ENCODE results near the gene ZNF423.

The ZNF423 gene

DNA sequence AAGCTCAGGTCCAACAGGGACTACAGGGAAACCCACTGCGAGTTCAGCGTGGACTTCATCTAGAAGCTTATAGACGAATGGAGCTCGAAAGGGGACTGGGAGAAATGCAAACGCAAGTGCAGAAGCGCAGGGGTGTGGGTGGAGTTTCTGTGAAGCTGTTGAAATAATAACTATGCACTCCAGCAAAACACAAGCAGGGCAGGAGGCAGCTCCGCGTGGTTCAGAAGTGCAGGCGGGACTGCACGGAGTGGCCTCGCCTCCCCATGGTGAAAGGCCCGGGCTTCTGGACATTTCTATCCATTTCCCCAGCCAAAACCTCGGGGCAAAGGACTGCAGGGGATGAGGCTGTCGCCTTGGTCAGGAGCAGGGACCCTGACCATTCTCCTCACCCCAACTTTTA lies 74.5 kb downstream of the ZNF423 start:
- no peak for DNase-seq (ENCODE audit: low spot score)

DNA sequence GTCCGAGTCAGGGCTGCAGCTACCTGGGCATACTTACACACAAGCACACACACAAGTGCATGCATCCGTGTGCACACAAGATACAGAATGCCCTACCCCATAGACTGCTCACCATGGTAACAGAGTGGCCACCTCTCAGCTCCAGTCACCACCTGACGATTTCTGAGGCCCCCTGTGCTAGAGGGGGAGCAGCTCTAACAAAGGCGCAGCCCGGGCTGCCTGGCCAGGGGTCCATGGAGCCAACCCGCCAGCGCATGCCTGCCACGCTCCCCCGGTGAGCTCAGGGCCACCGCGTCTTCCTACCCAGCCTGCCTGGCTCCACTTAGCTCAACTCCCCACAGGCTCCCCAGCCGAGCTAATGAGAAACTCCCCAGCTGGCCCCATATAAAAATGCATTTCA lies 75.5 kb downstream of the ZNF423 start:
- no peak for DNase-seq (ENCODE audit: low spot score)

DNA sequence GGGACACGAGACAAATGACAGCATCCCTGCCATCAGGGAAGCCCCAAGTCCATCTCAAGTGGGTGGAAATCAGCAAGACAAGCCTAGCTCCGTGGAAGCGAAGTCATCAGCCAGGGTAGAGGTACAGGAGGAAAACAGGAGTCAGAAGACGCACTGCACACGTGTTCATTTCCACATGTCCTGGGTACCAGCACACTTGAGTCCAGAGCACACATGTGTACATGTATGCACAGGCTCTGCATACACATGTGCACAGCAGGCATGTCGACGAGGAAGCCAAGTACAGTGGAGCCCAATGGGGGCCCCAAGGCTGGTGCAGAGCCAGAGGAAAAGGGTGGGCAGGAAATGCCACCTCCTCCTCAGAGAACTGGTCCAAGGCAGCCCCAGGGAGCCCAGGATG lies 75.9 kb downstream of the ZNF423 start:
- DNase-seq (ENCODE audit: low spot score), result no peak

DNA sequence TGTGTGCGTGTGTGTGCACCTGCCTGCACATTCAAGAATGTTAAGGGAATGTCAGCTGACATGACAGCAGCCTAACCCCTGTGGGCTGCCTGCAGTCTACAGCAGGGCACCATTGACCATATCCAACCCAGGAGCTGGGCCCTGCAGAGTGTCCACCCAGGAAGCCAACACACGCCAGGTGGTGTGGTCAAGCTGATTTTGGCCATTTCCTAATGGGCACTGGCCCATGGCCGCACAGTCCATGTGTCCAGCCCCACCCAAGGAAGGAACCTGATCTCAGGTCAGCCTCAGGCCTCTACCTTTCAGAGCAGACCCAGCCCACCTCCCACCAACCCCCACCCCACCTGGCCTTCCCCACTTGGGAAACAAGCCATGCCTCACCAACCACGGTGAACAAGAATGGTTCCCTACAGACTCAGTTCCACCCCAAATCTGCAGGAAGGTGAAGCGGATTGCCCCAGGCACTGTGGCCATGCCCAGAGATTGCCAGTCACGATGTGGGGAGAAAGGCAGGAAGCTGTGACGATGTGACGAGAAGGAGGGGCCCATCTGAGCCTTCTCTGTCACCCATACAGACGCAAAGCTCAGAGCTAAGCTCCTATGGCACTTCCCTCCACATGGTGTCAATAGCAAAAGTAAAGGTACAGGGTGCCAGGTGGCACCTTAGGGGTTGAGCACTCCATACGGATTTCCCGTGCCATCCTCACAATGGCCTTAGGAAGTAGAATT lies 77.5 kb downstream of the ZNF423 start:
- DNase-seq (ENCODE audit: low spot score), result no peak

- DNase-seq (ENCODE audit: low spot score), result no peak
These were observed 79.2 kb downstream of the ZNF423 start for GRCh38 chr16:49776734-49777133.

DNA sequence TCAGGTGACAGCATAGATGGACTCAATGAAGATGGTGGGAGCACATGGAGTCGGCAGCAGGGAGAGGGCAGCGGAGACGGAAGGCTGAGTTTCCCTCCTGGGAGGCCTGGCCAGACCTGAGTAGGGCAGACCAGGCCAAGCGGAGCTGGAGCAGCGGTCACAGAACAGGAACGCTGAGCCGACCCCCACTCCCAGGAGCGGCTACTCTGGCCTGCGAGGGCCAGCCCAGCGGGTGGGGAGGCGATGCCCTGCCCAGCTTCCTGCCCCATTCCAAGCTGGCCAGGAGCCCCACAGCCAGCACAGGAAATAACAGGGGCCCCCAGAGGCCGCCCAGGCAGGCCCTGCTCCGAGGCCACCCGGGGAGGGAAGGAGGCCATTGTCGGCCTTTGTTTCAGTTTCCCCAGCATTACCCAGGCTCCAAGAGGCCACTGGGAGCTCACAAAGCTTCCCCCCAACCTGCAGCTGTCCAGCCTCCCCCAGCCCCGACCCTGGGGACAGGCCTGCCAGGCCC lies 79.8 kb downstream of the ZNF423 start:
- DNase-seq (ENCODE audit: low spot score), result no peak

GRCh38 chr16:49775581-49775980 lies 80.3 kb downstream of the ZNF423 start:
- no peak for DNase-seq (ENCODE audit: low spot score)

DNA sequence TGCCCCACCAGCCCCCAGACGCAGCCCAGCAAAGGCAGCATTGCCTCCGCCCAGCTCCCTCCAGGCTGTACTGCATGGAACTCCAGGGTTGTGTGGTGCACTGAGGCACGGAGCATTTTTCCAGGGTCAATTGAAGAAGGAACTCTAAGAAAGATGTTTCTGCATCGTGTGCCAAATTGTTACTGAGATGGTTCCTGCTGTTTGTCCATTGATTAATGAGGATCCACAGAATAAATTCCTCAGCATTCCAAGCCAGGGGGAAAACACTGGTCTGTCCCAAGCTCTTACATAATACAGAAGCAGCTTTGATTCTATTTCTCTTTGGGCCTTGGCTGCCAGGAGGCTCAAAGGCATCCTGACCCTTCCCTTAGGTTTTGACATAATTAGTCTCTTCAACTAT lies 80.9 kb downstream of the ZNF423 start:
- DNase-seq (ENCODE audit: low spot score), result no peak

GRCh38 chr16:49773534-49774475 lies 82.1 kb downstream of the ZNF423 start:
- no peak for DNase-seq (ENCODE audit: low spot score)

DNA sequence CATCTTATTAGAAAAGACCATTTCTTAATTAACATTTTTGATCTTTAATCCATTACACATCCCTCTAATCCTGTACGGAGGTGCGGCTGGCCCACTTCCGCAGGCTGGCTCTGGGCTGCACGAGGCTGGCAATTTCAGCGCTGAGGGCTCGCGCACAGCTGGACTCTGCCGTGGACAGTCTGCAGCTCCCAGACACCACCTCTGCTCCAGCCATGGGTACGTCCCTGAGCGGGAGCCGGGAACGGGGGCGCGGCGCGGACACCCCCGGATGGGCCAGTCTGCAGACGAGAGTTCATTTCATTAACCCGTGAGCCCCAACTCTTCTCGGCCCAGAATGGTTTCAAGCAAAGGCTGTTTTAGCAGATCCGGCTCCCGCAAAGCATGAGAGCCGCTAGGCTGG lies 87.9 kb downstream of the ZNF423 start:
- DNase-seq (ENCODE audit: low spot score), result no peak

- no peak for DNase-seq (ENCODE audit: low spot score)
These were observed 88.5 kb downstream of the ZNF423 start for GRCh38 chr16:49767414-49767813.

DNA sequence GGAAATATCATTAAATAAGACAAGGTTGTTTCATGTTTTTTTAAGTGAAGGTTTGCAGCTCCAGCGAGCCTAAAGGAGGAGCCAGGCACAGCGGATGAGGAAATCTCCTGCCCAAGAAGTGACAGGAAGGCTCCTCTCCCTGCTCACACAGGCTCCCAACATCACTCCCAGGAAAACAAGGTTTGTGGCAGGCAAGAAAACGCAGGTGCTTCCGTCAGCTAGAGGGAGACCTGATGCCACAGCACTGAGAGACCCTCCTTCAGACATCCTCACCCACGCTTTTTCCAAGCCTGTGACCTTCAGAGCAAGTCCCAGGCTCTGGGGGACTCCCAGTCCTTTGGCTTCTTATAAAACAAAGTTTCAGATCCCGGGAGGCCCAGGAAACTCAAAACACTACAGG lies 89.7 kb downstream of the ZNF423 start:
- DNase-seq (ENCODE audit: low spot score), result no peak

DNA sequence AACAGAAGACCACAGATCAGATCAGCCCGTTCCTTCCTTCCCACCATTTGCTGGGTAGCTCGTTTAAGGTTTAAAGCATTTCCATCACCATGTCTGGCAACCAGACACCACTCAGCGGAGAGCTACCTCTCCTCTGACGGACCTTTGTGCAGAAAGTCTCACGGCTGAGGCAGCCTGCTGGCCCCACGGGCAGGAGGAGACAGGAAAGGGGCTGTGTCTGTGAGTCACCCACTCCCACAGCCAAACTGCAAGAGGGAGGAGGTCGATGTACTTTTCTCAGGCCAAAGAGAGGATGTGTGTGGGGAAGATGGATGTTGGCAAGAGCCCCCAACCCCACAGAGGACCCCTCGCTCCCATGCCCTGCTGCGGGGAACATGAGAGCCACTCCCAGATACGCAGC lies 92.1 kb downstream of the ZNF423 start:
- no peak for DNase-seq (ENCODE audit: low spot score)

- no peak for DNase-seq (ENCODE audit: low spot score)
These were observed 95.1 kb downstream of the ZNF423 start for GRCh38 chr16:49760815-49761214.

- DNase-seq (ENCODE audit: low spot score), result no peak
These were observed 98.3 kb downstream of the ZNF423 start for GRCh38 chr16:49757559-49758069.

- DNase-seq (ENCODE audit: low spot score), result no peak
These were observed 98.9 kb downstream of the ZNF423 start for GRCh38 chr16:49756775-49757558.

DNA sequence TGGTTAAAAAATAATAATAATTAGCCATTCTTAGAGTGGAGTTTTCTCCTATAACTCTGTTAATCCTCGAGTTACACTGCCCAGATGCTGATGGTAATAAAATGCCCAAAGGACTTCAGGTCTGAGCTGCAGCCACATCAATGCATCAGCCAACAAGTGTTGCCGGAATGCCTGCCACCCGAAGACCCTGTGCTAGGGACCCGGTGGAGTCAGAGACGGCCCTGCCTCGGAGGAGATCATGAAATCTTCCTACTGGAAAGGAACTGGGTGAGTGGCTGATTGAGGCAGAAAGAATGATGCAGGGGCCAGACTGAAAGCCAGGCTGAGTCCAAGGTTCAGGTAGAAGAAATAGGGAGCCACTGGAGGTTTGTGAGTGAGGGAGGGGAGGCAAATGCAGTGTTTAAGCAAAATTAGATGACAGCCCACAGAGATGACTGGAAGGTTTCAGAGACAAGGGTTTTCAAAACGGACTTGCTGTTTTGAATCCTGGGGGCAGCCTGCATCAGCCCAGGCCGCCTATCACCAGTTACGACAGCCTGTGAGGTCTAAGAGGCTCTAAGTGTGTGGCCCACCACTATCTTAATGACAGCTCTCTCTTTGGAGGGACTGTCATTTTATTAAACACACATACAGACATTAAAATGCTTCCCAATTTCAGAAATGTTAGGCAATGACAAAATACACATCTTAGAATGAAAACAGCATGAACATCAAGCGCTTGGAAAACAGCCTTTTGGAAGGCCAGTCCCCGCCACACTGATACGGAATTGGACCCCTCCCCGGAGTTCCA lies 100.0 kb downstream of the ZNF423 start:
- no peak for DNase-seq (ENCODE audit: low spot score)

- peak; percentile 47 for DNase-seq (ENCODE audit: low spot score)
These were observed 100.6 kb downstream of the ZNF423 start for GRCh38 chr16:49755313-49755620.

- DNase-seq (ENCODE audit: low spot score), result peak; percentile 63
These were observed 101.2 kb downstream of the ZNF423 start for GRCh38 chr16:49754495-49755312.

- DNase-seq (ENCODE audit: low spot score), result no peak
These were observed 105.4 kb downstream of the ZNF423 start for GRCh38 chr16:49750341-49751000.
